Lung (tissue), 12 donors: ENCODE data around the gene FOXRED1. TPM values are rescaled to one million over a fixed set of nuclear protein-coding genes. Genes with fewer than 3 reads are reported as not detected.
A peak's percentile ranks its signal among the peaks of the same experiment; 100 is the strongest.

ENCODE experiments used
- ATAC-seq: fragments of 200-7000 bp; cut with Tn5 transposase; one replicate; pipeline ENCODE4 v1.9.1; 2020; ENCODE audit warnings: moderate number of reproducible peaks; ENCODE audit not compliant: insufficient read depth, low FRiP score
- DNase-seq, 3 donors: peaks; one replicate each; pipeline ENCODE4 v3.0.0-alpha.2; 2013 to 2017
- H3K27ac ChIP-seq, 2 donors: one replicate each; pipeline ENCODE4 v1.5.1; 2013; ENCODE audit warnings: mild to moderate bottlenecking in 2 of 2, moderate library complexity in 2 of 2, control low read depth in 1 of 2, inconsistent platforms in 1 of 2, low read depth in 1 of 2, low read length in 1 of 2
- H3K27me3 ChIP-seq, 3 donors: one replicate each; pipeline ENCODE4 v1.5.1; 2013; ENCODE audit warnings: low read length in 2 of 3; ENCODE audit not compliant: control insufficient read depth in 3 of 3, insufficient read depth in 3 of 3
- H3K36me3 ChIP-seq, 4 donors: one replicate each; pipeline ENCODE4 v1.5.1; 2013; ENCODE audit warnings: low read length in 4 of 4, mild to moderate bottlenecking in 1 of 4, moderate library complexity in 1 of 4; ENCODE audit not compliant: control insufficient read depth in 4 of 4, insufficient read depth in 4 of 4
- H3K4me1 ChIP-seq, 5 donors: one replicate each; pipeline ENCODE4 v1.5.1; 2013; ENCODE audit warnings: low read length in 5 of 5, mild to moderate bottlenecking in 2 of 5, moderate library complexity in 1 of 5; ENCODE audit not compliant: control insufficient read depth in 5 of 5, insufficient read depth in 5 of 5
- H3K4me3 ChIP-seq: one replicate; pipeline ENCODE4 v1.5.1; 2013; ENCODE audit warnings: mild to moderate bottlenecking, control low read depth, moderate library complexity
- H3K9ac ChIP-seq, 2 donors: one replicate each; pipeline ENCODE4 v1.5.1; 2013; ENCODE audit warnings: low read length in 2 of 2, control low read depth in 1 of 2; ENCODE audit not compliant: insufficient read depth in 1 of 2
- H3K9me3 ChIP-seq, 4 donors: one replicate each; pipeline ENCODE4 v1.5.1; 2013; ENCODE audit warnings: low read length in 3 of 4, mild to moderate bottlenecking in 1 of 4, moderate library complexity in 1 of 4; ENCODE audit not compliant: control insufficient read depth in 4 of 4, insufficient read depth in 3 of 4
- CTCF ChIP-seq: IDR thresholded peaks from 2 replicates; pipeline ENCODE4 v1.5.1; 2012; ENCODE audit warnings: mild to moderate bottlenecking; ENCODE audit errors: control extremely low read depth, extremely low read depth
- WGBS, 2 donors: extraction: QIAGEN DNeasy Blood & Tissue Kit; methylation state at CpG; one replicate each; pipeline ENCODE4 v1.1.7; 2013; 5-methylcytosine and 5-hydroxymethylcytosine counted together
- polyA plus RNA-seq, 2 donors: library from polyadenylated mRNA; stranded (reverse); fragments of 200-250 nt; gene quantifications; one replicate each; pipeline ENCODE4 v1.2.1, GENCODE V29; 2013
- total RNA-seq, 2 donors: library from RNA; depleted of rRNA in 1 of 2; stranded (reverse); fragments of >200 nt in 1 of 2; gene quantifications; one replicate each; pipeline ENCODE4 v1.2.1, GENCODE V29; 2014 to 2021
- donor health status: control.
- donor health status: control.
- donor health status: Bipolar disorder and iron deficiency.
- donor health status: healthy.
- donor health status: DM: yes; HTN: yes; CAD: no.

Gene FOXRED1
- total and polyA plus RNA-seq, 4 donors: 18.0 to 28.4 (median 20.7) TPM

GRCh38 chr11:126281245-126281644 is 12.3 kb downstream of the FOXRED1 start:
- H3K9me3 ChIP-seq: no peaks in the 10 kb centered on the region
- TF ChIP-seq CTCF: no peak
- H3K4me3 ChIP-seq: no peak overlapping the region
- H3K27ac ChIP-seq: no peak overlapping the region
- no peaks in the 10 kb centered on the region for H3K27me3 ChIP-seq
- peaks cover 0 to 11% (median 4%) of the 10 kb centered on the region in 4 donors for H3K36me3 ChIP-seq
- WGBS, 2 donors: 58 to 66% methylated on average over 6 of the region's 6 CpGs
- H3K9ac ChIP-seq: no peak overlapping the region
- H3K4me1 ChIP-seq: peaks cover 4 to 16% (median 8%) of the 10 kb centered on the region in 5 donors
- DNase-seq (peak; percentile 25 to 57 (median 33)), ATAC-seq (peak; percentile 9)

GRCh38 chr11:126281666-126282175 is 12.8 kb downstream of the FOXRED1 start:
- no peak for ATAC-seq
- no peak for DNase-seq
- no peak for TF ChIP-seq CTCF
- peaks cover 0 to 11% (median 4%) of the 10 kb centered on the region in 4 donors for H3K36me3 ChIP-seq
- H3K4me3 ChIP-seq: no peak overlapping the region
- peak overlapping the region; percentile 82 to 88 for H3K27ac ChIP-seq
- no peaks in the 10 kb centered on the region for H3K9me3 ChIP-seq
- peaks cover 4 to 16% (median 8%) of the 10 kb centered on the region in 5 donors for H3K4me1 ChIP-seq
- no peak overlapping the region for H3K9ac ChIP-seq
- 71 to 75% methylated on average over 10 of the region's 10 CpGs for WGBS, 2 donors
- H3K27me3 ChIP-seq: no peaks in the 10 kb centered on the region

GRCh38 chr11:126282361-126282735 is 13.4 kb downstream of the FOXRED1 start:
- DNase-seq (peak; percentile 61 to 78 (median 73)), ATAC-seq (peak; percentile 31)
- peaks cover 4 to 16% (median 8%) of the 10 kb centered on the region in 5 donors for H3K4me1 ChIP-seq
- peak overlapping the region; percentile 82 to 88 for H3K27ac ChIP-seq
- 2 to 4% methylated on average over 15 of the region's 15 CpGs for WGBS, 2 donors
- H3K27me3 ChIP-seq: no peaks in the 10 kb centered on the region
- peak overlapping the region; percentile 41 for H3K4me3 ChIP-seq
- H3K9me3 ChIP-seq: no peaks in the 10 kb centered on the region
- TF ChIP-seq CTCF: no peak
- peak overlapping the region; percentile 67 to 70 for H3K9ac ChIP-seq
- H3K36me3 ChIP-seq: peaks cover 0 to 5% (median 4%) of the 10 kb centered on the region in 4 donors
